DMS53 treated with DMSO at 0.1 percent for 48 hours (cell line): ENCODE results near the gene EP300.
"Not testable (repeated sequence)": the region's sequence is repeated elsewhere in the genome, so short reads cannot be mapped to it uniquely, and the experiment has no call there.

Source experiments
- DNase-seq: peaks from one replicate; lab custom pipeline; 2025; ENCODE audit not compliant: unreplicated experiment; lab: John Stamatoyannopoulos, UW

The EP300 gene

DNA sequence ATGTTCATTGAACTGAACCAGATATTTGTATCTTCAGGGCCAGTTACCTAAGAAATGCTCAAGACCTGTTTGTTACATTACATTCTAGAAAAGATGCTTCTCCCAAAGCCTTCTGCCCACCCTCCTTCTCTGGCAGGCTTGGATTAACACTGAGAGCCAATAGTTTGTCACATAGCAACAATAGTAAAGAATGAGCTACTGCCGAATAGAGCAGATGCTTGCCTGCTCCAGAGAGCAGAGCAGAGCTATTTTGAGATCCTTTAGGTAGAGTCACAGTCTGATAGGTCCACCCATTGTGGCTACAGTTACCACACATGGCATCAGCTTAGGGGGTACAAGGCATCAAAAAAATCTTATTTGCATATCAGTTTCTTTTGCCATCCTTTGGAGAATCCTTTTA is 13.5 kb upstream of the EP300 start:
- DNase-seq, result no peak

- no peak for DNase-seq
These were observed 6.5 kb upstream of the EP300 start for GRCh38 chr22:41085842-41086241.

- DNase-seq, result peak; percentile 86
These were observed 1.0 kb upstream of the EP300 start for GRCh38 chr22:41091132-41092022.

DNA sequence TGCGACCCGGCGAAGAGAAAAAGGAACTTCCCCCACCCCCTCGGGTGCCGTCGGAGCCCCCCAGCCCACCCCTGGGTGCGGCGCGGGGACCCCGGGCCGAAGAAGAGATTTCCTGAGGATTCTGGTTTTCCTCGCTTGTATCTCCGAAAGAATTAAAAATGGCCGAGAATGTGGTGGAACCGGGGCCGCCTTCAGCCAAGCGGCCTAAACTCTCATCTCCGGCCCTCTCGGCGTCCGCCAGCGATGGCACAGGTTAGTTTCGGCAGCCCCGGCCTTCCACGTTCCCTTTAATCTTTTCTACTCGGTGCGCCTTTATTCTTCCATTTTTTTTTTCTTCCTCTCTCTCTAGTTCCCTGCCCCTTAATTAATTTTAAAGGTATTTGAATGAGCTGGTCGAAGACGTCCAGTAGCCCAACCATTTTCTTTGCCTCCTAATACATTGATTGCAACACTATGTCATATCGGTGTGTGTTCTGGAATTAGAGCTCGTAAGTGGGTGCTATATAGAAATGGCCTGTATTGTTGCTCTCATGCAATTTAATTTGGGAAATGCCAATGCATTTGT is 537 bp downstream of the EP300 start:
- peak; percentile 29 for DNase-seq

DNA sequence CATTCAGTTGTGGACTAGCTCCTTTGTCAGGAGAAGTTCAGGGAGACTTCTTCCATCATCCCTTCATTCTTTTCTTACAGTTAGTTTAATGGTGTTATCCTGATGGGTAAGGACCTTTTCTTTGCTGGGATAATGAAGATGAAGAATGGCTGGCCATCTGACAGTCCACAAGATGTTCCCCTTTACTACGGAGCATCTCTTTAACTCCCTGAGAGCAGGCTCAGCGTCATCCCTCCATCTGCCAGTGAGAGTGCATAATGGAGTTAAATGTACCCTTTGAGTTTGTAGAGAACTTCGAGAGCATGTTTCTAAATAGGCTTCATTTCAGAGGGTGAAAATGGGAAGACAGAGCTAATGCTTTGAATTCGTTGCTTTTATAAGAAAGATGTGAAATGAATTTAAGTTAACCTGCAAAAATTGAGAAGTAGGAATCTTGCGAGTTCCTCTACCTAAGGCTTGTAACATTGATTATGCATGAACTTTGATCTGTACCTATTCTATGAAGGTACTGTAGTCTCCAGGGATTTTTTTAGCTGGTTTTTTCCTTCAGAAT is 1.7 kb downstream of the EP300 start:
- DNase-seq, result no peak

DNA sequence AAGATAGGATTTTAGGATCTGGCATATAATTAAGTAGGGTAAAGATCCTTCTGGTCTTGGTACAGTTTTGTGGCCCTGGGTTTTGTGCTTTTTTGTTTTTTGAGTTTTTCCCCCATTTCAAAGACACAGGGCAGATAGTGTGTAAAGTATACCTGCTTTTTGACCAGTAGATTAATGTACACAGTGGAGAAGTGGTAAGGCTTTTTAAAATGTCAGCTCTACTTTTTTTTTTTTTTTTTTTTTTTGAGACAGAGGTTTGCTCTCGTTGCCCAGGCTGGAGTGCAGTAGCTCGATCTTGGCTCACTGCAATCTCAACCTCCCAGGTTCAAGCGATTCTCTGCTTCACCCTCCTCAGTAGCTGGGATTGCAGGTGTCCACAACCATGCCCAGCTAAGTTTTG is 4.0 kb downstream of the EP300 start:
- DNase-seq, result no peak

DNA sequence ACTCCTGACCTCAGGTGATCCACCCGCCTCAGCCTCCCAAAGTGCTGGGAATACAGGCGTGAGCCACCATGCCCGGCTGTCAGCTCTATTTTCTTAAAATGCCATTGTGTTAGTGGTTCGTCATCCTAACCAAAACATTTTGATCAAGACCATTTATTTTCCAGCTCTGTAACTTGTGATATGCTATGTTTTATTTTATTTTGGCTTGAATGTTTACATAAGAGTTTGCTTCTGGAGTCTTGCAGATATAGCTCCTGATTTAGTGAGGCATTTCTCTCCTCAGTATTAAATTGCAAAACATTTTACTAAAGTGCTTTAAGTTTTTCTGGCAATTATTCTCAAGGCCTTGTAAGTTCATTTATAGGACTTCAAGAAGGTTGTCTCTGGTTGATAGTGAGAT is 4.4 kb downstream of the EP300 start:
- DNase-seq, result no peak

DNA sequence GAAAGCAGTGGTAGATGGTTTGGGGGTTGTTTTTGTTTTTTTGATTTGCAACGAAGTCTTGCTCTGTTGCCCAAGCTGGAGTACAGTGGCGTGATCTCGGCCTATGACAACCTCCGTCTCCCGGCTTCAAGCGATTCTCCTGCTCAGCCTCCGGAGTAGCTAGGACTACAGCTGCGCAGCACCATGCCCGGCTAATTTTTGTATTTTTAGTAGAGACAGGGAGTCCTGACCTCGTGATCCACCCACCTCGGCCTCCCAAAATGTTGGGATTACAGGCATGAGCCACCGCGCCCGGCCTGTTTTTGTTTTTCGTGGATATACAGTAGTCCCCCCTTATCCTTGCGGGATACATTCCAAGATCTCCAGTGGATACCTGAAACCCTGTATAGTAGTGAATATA is 6.6 kb downstream of the EP300 start:
- DNase-seq, result no peak

DNA sequence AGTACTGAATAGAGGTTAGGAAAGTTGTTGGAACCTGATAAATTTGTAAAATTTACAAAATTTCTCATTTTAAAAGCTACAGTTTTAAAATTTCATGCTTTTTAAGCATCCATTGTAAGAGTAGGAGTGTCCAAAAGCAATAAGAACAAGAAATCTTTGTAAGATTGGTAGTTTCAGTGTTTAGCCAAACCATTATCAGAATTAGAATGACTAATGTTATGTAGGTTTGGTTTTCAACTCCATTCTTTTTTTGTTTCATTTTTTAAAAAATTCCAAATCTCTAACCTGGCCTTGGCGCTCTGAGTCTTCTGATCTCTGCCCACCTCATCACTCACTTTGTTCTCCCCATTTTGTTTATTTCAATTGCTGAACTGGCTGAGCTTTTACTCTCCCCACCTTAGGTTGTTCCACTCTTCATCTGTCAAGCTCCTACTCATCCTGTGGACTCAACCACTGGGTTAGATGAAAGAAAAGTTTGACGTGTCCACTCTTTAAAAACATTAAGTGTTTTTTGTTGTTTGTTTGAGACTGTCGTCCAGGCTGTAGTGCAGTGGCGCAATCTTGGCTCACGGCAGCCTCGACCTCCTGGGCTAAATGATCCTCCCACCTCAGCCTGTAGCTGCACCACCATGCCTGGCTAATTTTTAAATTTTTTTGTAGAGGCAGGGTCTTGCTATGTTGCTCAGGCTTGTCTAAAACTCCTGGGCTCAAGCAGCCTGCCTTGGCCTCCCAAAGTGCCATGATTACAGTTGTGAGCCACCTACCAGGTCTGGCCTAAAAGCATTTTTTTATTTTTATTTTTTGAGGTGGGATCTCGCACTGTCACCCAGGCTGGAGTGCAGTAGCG is 14.0 kb downstream of the EP300 start:
- no peak for DNase-seq

DNA sequence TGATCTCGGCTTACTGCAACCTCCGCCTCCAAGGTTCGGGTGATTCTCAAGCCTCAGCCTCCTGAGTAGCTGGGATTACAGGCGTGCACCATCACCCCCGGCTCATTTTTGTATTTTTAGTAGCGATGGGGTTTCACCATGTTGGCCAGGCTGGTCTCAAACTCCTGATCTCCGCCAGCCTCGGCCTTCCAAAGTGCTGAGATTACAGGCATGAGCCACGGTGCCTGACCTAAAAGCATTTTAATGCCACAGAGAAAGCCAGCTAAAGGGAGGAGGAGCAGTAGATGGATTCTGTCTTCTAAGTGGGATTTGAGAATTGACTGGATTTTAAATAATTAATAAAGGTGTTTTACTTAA is 14.6 kb downstream of the EP300 start:
- not testable (repeated sequence) for DNase-seq

GRCh38 chr22:41110968-41111367 is 18.6 kb downstream of the EP300 start:
- DNase-seq, result no peak

DNA sequence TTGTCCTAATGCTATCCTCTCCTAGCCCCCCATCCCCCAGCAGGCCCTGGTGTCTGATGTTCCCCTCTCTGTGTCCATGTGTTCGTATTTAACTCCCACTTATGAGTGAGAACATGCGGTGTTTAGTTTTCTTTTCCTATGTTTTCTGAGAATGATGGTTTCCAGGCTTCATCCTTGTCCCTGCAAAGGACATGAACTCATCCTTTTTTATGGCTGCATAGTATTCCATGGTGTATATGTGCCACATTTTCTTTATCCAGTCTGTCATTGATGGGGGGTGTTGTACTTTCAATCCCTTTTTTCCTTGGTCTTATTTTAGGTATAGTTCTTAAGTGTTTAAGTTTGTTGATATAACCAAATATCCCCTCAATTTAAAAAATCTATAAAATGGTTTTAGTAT is 23.9 kb downstream of the EP300 start:
- DNase-seq, result no peak

- no peak for DNase-seq
These were observed 25.0 kb downstream of the EP300 start for GRCh38 chr22:41117127-41117965.

DNA sequence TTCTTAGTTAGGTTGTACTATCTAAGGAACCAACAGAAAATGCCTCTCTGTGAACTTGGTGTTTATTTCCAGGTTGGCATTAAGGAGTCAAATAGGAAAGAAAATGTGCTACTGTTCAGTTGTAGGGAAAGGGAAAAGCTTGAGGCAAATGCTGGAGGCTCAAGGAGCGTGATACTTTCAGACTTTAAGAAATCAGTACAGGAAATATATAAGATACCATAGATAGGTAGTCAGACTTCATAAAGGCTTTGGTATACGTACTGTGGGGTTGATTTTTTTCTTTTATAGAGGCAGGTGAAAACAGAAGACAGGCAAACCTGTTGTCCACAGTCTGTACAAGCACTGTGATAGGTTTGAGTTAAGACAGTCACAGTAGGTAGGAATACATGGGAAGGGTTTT is 30.8 kb downstream of the EP300 start:
- DNase-seq, result no peak

- DNase-seq, result no peak
These were observed 31.7 kb downstream of the EP300 start for GRCh38 chr22:41124086-41124485.

DNA sequence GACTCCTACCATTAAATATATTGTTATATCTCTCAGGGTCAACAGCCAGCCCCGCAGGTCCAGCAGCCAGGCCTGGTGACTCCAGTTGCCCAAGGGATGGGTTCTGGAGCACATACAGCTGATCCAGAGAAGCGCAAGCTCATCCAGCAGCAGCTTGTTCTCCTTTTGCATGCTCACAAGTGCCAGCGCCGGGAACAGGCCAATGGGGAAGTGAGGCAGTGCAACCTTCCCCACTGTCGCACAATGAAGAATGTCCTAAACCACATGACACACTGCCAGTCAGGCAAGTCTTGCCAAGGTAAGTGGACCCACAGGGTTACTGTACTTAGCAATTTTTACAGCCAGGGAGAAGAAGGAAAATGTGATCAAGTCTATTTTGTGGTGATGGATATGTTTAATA is 35.1 kb downstream of the EP300 start:
- DNase-seq, result no peak

GRCh38 chr22:41128606-41129005 is 36.2 kb downstream of the EP300 start:
- DNase-seq, result no peak

- DNase-seq, result no peak
These were observed 40.2 kb downstream of the EP300 start for GRCh38 chr22:41132550-41132949.

DNA sequence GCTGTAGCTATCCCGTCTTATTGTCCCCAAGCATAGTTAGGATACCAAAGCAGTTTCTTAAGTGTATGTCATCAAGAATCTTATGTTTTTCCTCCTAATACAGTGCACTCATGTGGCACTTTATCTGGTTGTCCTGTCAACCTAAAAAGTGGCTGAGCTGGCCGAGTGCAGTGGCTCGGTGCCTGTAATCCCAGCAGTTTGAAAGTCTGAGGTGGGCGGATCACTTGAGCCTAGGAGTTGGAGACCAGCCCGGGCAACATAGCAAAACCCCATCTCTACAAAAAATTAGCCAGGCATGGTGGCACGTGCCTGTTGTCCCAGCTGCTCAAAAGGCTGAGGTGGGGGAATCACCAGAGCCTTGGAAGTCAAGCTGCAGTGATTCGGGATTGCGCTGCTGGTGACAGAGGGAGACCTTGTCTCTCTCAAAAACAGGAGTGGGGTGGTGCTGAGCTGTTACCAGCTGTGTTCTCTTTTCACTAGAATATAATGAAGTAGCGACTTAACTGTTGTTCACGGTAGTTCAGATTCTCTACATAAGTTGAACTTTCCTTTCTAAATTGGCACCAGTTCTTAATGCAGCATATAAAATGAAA is 48.1 kb downstream of the EP300 start:
- DNase-seq, result no peak

- DNase-seq, result not testable (repeated sequence)
These were observed 53.5 kb downstream of the EP300 start for GRCh38 chr22:41145921-41146320.
